Gastroesophageal sphincter (tissue), 3 donors: ENCODE measurements around the gene GJA3.

Experiments used
- CTCF ChIP-seq, 4 experiments: fragments of 200-600 bp in 2 of 4; fragments of 450-650 bp in 2 of 4; sonication (generic) in 1 of 4; IDR thresholded peaks; one replicate each; pipeline ENCODE4 v1.5.1; 2017 to 2019; ENCODE audit warnings: antibody characterized with exemption in 4 of 4, mild to moderate bottlenecking in 2 of 4, moderate library complexity in 2 of 4
- POLR2A ChIP-seq, 2 donors: fragments of 450-650 bp; IDR thresholded peaks; one replicate each; pipeline ENCODE4 v1.6.1; 2017; ENCODE audit warnings: antibody characterized with exemption in 2 of 2, mild to moderate bottlenecking in 2 of 2, moderate library complexity in 1 of 2

GRCh38 chr13:20182231-20182846 lies 21.5 kb upstream of the GJA3 start:
- TF ChIP-seq CTCF (IDR thresholded peaks at IDR 0.05) = peak; percentile 67 to 83 (median 70)
- no peak for TF ChIP-seq POLR2A (IDR thresholded peaks at IDR 0.05)
